Astrocyte (in vitro differentiated cells and primary cell): ENCODE data around the gene FBXO11.

ENCODE experiments used
- CTCF ChIP-seq: IDR thresholded peaks from 2 replicates; pipeline ENCODE4 v1.5.1; 2011; ENCODE audit warnings: low read depth, mild to moderate bottlenecking, inconsistent platforms, low read length, moderate library complexity; ENCODE audit not compliant: insufficient read depth
- EZH2 ChIP-seq: IDR thresholded peaks from 2 replicates; pipeline ENCODE4 v1.6.1; 2012; ENCODE audit warnings: mild to moderate bottlenecking, low read length, inconsistent platforms; ENCODE audit not compliant: insufficient read depth

GRCh38 chr2:47872941-47873340 lies 33.4 kb downstream of the FBXO11 start:
- TF ChIP-seq CTCF (no peak), EZH2 (no peak)
